Cardiac fibroblast (primary cell): ENCODE results near the gene S100P.

Source experiments
- DNase-seq, 2 donors: peaks; one replicate each; pipeline versions ENCODE4 v3.0.0 to v3.0.0-alpha.2; 2010; ENCODE audit warnings: low read depth in 2 of 2
- H3K4me3 ChIP-seq, 2 donors: replicated peaks in 1 of 2; 1 replicate in 1 of 2; 2 replicates in 1 of 2; pipeline ENCODE4 v1.5.1; 2011; ENCODE audit warnings: low read depth in 2 of 2, low read length in 2 of 2, mild to moderate bottlenecking in 2 of 2, moderate library complexity in 1 of 2
- CTCF ChIP-seq: IDR thresholded peaks from one replicate; pipeline ENCODE4 v1.5.1; 2011; ENCODE audit warnings: low read depth, mild to moderate bottlenecking, low read length, inconsistent platforms

S100P gene

GRCh38 chr4:6709230-6710114 is 15.8 kb downstream of the S100P start, which contains the start of gene MRFAP1L1:
Gene MRFAP1L1, minus strand, starts transcription at chr4:6709865. Its CDS starts 236 bp downstream, at chr4:6709629.
- peak; percentile 98 for DNase-seq
- H3K4me3 ChIP-seq, result peak within 1 kb of the TSS; percentile 77 to 89
- TF ChIP-seq CTCF, result peak; percentile 12

DNA sequence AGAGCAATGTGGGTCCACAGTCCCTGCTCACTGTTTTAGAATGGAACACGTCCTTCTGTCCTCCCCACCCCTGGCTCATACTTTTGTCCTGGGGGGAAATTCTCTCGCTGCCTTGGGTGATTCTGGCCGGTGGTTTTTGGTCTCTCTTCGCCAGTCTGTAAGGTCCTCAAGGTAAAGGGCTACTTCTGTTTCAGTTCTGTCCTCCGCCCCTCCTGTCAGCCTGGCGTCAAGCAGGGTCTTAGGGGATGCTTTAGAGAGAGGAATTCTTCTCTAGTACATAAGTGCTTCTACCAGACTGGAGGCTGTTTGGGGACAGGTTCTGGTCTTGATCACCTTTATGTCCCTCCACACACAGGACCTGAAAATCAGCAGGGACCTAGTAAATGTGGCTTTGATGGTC is 16.6 kb downstream of the S100P start:
- DNase-seq, result no peak

GRCh38 chr4:6710996-6711395 is 17.3 kb downstream of the S100P start:
- H3K4me3 ChIP-seq, result no peak overlapping the region
- no peak for DNase-seq
- TF ChIP-seq CTCF, result no peak

More for the DNA sequence above, 16.6 kb downstream of the S100P start:
- TF ChIP-seq CTCF, result no peak
- peak overlapping the region; percentile 77 to 89 for H3K4me3 ChIP-seq

DNA sequence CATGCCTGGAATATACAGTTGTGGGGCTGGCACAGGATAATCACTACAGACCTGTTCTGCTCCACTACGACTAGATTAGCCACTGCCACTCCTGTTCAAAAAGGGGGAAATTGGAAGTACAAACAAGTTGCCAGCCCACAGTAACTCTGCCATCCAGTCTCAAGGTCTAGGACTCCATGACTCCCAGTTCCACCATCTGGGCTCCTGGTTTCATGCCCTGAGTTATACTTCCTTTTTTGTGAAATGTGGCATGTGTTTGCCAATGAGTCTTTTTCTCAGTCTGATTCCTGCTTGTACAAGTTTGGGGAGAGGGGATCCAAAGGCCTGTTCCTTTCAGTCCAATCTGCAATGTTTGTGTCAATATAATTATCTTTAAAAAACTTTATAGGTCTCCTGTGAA is 21.3 kb downstream of the S100P start:
- H3K4me3 ChIP-seq, result no peak overlapping the region

DNA sequence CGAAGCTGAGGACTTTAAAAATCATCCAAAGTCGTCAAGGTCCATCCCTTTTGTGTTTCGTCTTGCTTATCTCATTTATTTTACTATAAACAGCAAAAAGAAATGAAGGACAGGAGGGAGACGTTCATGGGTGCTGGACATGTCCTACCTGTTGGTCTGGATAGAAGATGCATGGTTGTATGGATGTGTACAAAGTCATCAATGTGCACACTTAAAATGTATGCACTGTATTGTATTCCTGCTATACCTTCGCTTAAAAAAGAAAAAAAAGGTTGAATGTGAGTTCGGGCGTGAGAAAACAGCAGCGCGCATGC is 22.0 kb downstream of the S100P start:
- H3K4me3 ChIP-seq, result peak overlapping the region; percentile 91 to 94
- TF ChIP-seq CTCF, result no peak
- no peak for DNase-seq

More for the DNA sequence above, 21.3 kb downstream of the S100P start:
- TF ChIP-seq CTCF, result no peak
- no peak for DNase-seq

- TF ChIP-seq CTCF, result no peak
- peak; percentile 93 to 94 for DNase-seq
- peak within 1 kb of the TSS; percentile 91 to 94 for H3K4me3 ChIP-seq
Measured at GRCh38 chr4:6716018-6716911, 22.6 kb downstream of the S100P start, which contains the start of gene BLOC1S4. Gene BLOC1S4, plus strand, starts transcription at chr4:6716174. Its CDS starts 36 bp downstream, at chr4:6716210.
